GM21381 (cell line): Measurements from ENCODE around the gene ERVK3-1.
"Not testable (repeated sequence)": the region's sequence is repeated elsewhere in the genome, so short reads cannot be mapped to it uniquely, and the experiment has no call there.

Experiments used
- ATAC-seq: cut with Tn5 transposase; IDR thresholded peaks from one replicate; pipeline ENCODE4 v1.9.1; 2021; ENCODE audit warnings: mild to moderate bottlenecking, moderate library complexity; ENCODE audit not compliant: unreplicated experiment

ERVK3-1 gene

GRCh38 chr19:58338825-58339558, 33.8 kb downstream of the ERVK3-1 start:
- ATAC-seq, result no peak

- no peak for ATAC-seq
Observed at GRCh38 chr19:58345558-58345957, 40.4 kb downstream of the ERVK3-1 start.

- ATAC-seq, result peak; percentile 81
Observed at GRCh38 chr19:58346961-58347929, 42.1 kb downstream of the ERVK3-1 start.

- ATAC-seq, result not testable (repeated sequence)
Observed at GRCh38 chr19:58348080-58348479, 42.9 kb downstream of the ERVK3-1 start.

GRCh38 chr19:58349590-58349989, 44.4 kb downstream of the ERVK3-1 start:
- no peak for ATAC-seq

- ATAC-seq, result no peak
Observed at GRCh38 chr19:58350001-58350861, 45.1 kb downstream of the ERVK3-1 start.

- no peak for ATAC-seq
Observed at GRCh38 chr19:58350871-58351557, 45.8 kb downstream of the ERVK3-1 start.

- no peak for ATAC-seq
Observed at GRCh38 chr19:58351558-58351878, 46.3 kb downstream of the ERVK3-1 start.

- ATAC-seq, result no peak
Observed at GRCh38 chr19:58351990-58352755, 47.0 kb downstream of the ERVK3-1 start.

GRCh38 chr19:58352760-58353671, 47.8 kb downstream of the ERVK3-1 start, which contains the start of gene A1BG:
Gene A1BG, minus strand, starts transcription at chr19:58353492. Its CDS starts 55 bp downstream, at chr19:58353437.
- no peak for ATAC-seq

- no peak for ATAC-seq
Observed at GRCh38 chr19:58353717-58354477, 48.7 kb downstream of the ERVK3-1 start.

- no peak for ATAC-seq
Observed at GRCh38 chr19:58354478-58355030, 49.4 kb downstream of the ERVK3-1 start.

GRCh38 chr19:58355215-58355796, 50.1 kb downstream of the ERVK3-1 start:
- no peak for ATAC-seq

GRCh38 chr19:58355908-58356765, 51.0 kb downstream of the ERVK3-1 start:
- no peak for ATAC-seq

GRCh38 chr19:58356766-58357480, 51.7 kb downstream of the ERVK3-1 start:
- ATAC-seq, result no peak
